Smooth muscle cell (in vitro differentiated cells): ENCODE results near the gene NLRC5. TPM values are rescaled to one million over a fixed set of nuclear protein-coding genes. Genes with fewer than 3 reads are reported as not detected.
"Not testable (repeated sequence)": the region's sequence is repeated elsewhere in the genome, so short reads cannot be mapped to it uniquely, and the experiment has no call there.

Experiments used
- DNase-seq: peaks from one replicate; lab custom pipeline; 2025; ENCODE audit not compliant: unreplicated experiment; lab: John Stamatoyannopoulos, UW
- H2AFZ ChIP-seq: fragments of 200-600 bp; sonication (generic); 2 replicates; pipeline ENCODE4 v1.6.0; 2016; ENCODE audit warnings: antibody characterized with exemption, low read depth, mild to moderate bottlenecking
- H3F3A ChIP-seq: fragments of 200-600 bp; sonication (generic); 2 replicates; pipeline ENCODE4 v1.6.0; 2017; ENCODE audit warnings: antibody characterized with exemption, low read depth
- H3K27ac ChIP-seq: fragments of 200-600 bp; sonication (generic); 2 replicates; pipeline ENCODE4 v1.5.1; 2016; ENCODE audit warnings: low read depth, mild to moderate bottlenecking
- H3K27me3 ChIP-seq: fragments of 200-600 bp; sonication (generic); 2 replicates; pipeline ENCODE4 v1.6.1; 2016; ENCODE audit warnings: low read depth, mild to moderate bottlenecking
- H3K36me3 ChIP-seq: fragments of 200-600 bp; sonication (generic); 2 replicates; pipeline ENCODE4 v1.5.1; 2016; ENCODE audit warnings: low read depth
- H3K4me1 ChIP-seq: fragments of 200-600 bp; sonication (generic); 2 replicates; pipeline ENCODE4 v1.5.1; 2016; ENCODE audit warnings: low read depth
- H3K4me2 ChIP-seq: fragments of 200-600 bp; sonication (generic); 2 replicates; pipeline ENCODE4 v1.6.0; 2016; ENCODE audit warnings: mild to moderate bottlenecking
- H3K4me3 ChIP-seq: fragments of 200-600 bp; sonication (generic); 2 replicates; pipeline ENCODE4 v1.5.1; 2016; ENCODE audit warnings: mild to moderate bottlenecking
- H3K79me2 ChIP-seq: fragments of 200-600 bp; sonication (generic); 2 replicates; pipeline ENCODE4 v1.6.0; 2016; ENCODE audit warnings: low read depth, mild to moderate bottlenecking
- H3K9ac ChIP-seq: fragments of 200-600 bp; sonication (generic); 2 replicates; pipeline ENCODE4 v1.6.0; 2016; ENCODE audit warnings: low read depth
- H3K9me3 ChIP-seq: fragments of 200-600 bp; sonication (generic); replicated peaks from 2 replicates; pipeline ENCODE4 v1.5.1; 2016; ENCODE audit warnings: low read depth
- H4K20me1 ChIP-seq: fragments of 200-600 bp; sonication (generic); 2 replicates; pipeline ENCODE4 v1.6.0; 2016; ENCODE audit warnings: low read depth
- CTCF ChIP-seq: fragments of 200-600 bp; sonication (generic); IDR thresholded peaks from 2 replicates; pipeline ENCODE4 v1.5.1; 2017; ENCODE audit warnings: borderline replicate concordance, mild to moderate bottlenecking, antibody characterized with exemption; ENCODE audit not compliant: insufficient read depth, poor library complexity, severe bottlenecking
- WGBS: methylation state at CpG from one replicate; pipeline ENCODE4 v1.1.7; 2016; ENCODE audit warnings: low lambda C conversion rate; 5-methylcytosine and 5-hydroxymethylcytosine counted together
- polyA plus RNA-seq: library from polyadenylated mRNA; unstranded; fragments of >200 nt; fragmentation: Nextera tagmentation; extraction: Ambion mirVana; gene quantifications from 2 replicates; pipeline ENCODE4 v1.2.1, GENCODE V29; 2016
- total RNA-seq: library from RNA; depleted of rRNA; stranded (reverse); fragments of >200 nt; gene quantifications from 2 replicates; pipeline ENCODE4 v1.2.3, GENCODE V29; 2014

The NLRC5 gene
- total and polyA plus RNA-seq, 2 experiments from 2014 or later: 4.2 to 21.4 TPM

DNA sequence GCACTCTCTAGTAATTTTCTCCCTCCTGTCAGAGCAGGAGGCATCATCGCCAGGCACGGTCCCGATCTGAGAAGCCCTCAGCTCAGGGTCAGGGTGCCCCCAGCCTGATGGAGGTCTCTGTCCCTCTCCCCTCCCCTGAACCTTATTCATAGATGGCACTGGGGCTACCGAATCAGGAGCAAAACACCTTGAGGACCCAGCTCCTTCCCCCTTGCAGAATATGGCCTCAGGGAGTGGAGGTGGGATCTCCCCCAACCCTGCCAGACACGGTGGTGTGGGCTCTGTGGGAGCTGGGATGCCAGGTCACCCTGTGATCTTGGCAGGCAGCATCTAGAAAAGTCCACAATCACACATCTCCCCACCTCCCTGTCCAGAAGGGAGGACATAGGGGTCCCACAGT lies 105.6 kb downstream of the NLRC5 start:
- Histone ChIP-seq H3K4me2 (no peak overlapping the region), H3K9ac (no peak overlapping the region), H3K4me1 (peaks cover 9% of the 10 kb centered on the region), H3K4me3 (no peak overlapping the region), H3K79me2 (peaks cover 20% of the 10 kb centered on the region), H3K27me3 (no peaks in the 10 kb centered on the region), H2AFZ (no peak overlapping the region), H4K20me1 (peaks cover 16% of the 10 kb centered on the region), H3K27ac (no peak overlapping the region), H3K9me3 (no peaks in the 10 kb centered on the region), H3F3A (peaks cover 5% of the 10 kb centered on the region), H3K36me3 (no peaks in the 10 kb centered on the region)
- no peak for TF ChIP-seq CTCF
- no peak for DNase-seq
- 71% methylated on average over 5 of the region's 5 CpGs for WGBS

DNA sequence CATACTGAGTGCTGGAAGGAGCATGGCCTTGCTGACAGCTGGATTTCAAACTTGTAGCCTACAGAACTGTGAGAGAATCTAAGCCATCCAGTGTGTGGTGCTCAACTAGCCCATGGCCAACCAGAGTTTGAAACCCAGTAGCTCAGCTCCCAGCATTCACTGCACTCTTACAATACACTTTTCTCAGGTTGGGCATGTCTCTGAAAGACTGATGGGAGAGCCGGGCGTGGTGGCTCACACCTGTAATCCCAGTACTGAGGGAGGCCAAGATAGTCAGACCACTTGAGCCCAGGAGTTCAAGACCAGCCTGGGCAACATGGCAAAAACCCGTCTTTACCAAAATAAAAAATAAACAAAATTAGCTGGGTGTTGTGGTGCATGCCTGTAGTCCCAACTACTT lies 106.8 kb downstream of the NLRC5 start:
- H3F3A ChIP-seq: peaks cover under 1% of the 10 kb centered on the region

GRCh38 chr16:57096793-57097192 lies 107.4 kb downstream of the NLRC5 start:
- Histone ChIP-seq H3K27me3 (no peaks in the 10 kb centered on the region), H2AFZ (no peak overlapping the region), H3F3A (no peaks in the 10 kb centered on the region), H3K4me3 (no peak overlapping the region), H3K36me3 (no peaks in the 10 kb centered on the region), H3K27ac (no peak overlapping the region), H3K9me3 (no peaks in the 10 kb centered on the region), H3K4me2 (no peak overlapping the region), H3K79me2 (peaks cover 25% of the 10 kb centered on the region), H3K4me1 (peaks cover 7% of the 10 kb centered on the region), H4K20me1 (peaks cover 20% of the 10 kb centered on the region), H3K9ac (no peak overlapping the region)
- no peak for TF ChIP-seq CTCF
- DNase-seq: no peak
- WGBS: 100% methylated on average over 2 of the region's 2 CpGs

More for the DNA sequence above, 106.8 kb downstream of the NLRC5 start:
- H3K9me3 ChIP-seq: no peaks in the 10 kb centered on the region
- 98% methylated on average over 3 of the region's 3 CpGs for WGBS
- no peak for TF ChIP-seq CTCF
- no peaks in the 10 kb centered on the region for H3K27me3 ChIP-seq
- no peak overlapping the region for H3K9ac ChIP-seq
- no peak overlapping the region for H3K4me3 ChIP-seq
- peaks cover 20% of the 10 kb centered on the region for H4K20me1 ChIP-seq
- H2AFZ ChIP-seq: no peak overlapping the region
- H3K36me3 ChIP-seq: no peaks in the 10 kb centered on the region
- peaks cover 9% of the 10 kb centered on the region for H3K4me1 ChIP-seq
- peaks cover 25% of the 10 kb centered on the region for H3K79me2 ChIP-seq
- H3K4me2 ChIP-seq: no peak overlapping the region
- no peak overlapping the region for H3K27ac ChIP-seq
- no peak for DNase-seq

- H4K20me1 ChIP-seq: peaks cover 20% of the 10 kb centered on the region
- no peak for DNase-seq
- TF ChIP-seq CTCF: no peak
- H3K36me3 ChIP-seq: no peaks in the 10 kb centered on the region
- peaks cover 2% of the 10 kb centered on the region for H3K4me1 ChIP-seq
- no peaks in the 10 kb centered on the region for H3K27me3 ChIP-seq
- no peaks in the 10 kb centered on the region for H3F3A ChIP-seq
- H3K4me2 ChIP-seq: no peak overlapping the region
- H3K9me3 ChIP-seq: no peaks in the 10 kb centered on the region
- H3K79me2 ChIP-seq: peaks cover 21% of the 10 kb centered on the region
- H3K27ac ChIP-seq: no peak overlapping the region
- no peak overlapping the region for H2AFZ ChIP-seq
- WGBS: 79% methylated on average over 14 of the region's 14 CpGs
- no peak overlapping the region for H3K4me3 ChIP-seq
- H3K9ac ChIP-seq: no peak overlapping the region
Observed at GRCh38 chr16:57098188-57098841, 109.0 kb downstream of the NLRC5 start.

DNA sequence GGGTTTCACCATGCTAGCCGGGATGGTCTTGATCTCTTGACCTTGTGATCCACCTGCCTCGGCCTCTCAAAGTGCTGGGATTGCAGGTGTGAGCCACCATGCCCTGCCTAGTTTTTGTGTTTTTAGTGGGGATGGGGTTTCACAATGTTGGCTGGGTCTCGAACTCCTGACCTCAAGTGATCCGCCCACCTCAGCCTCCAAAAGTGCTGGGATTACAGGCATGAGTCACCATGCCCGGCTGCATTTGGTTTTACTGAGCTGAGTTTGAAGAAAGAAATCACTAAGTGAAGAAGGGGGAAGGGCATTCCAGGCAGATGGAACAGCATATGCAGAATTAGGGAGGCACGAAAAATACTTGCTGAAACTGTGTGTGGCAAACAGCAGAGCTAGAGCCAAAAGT lies 110.6 kb downstream of the NLRC5 start:
- DNase-seq, H3K4me3 ChIP-seq: not testable (repeated sequence)
- 62% methylated on average over 6 of the region's 6 CpGs for WGBS

More for the DNA sequence above, 110.6 kb downstream of the NLRC5 start:
- Histone ChIP-seq H3K79me2 (peaks cover 12% of the 10 kb centered on the region), H4K20me1 (peaks cover 13% of the 10 kb centered on the region)
- H3K9ac ChIP-seq, H3K27ac ChIP-seq, H3K9me3 ChIP-seq, H3K27me3 ChIP-seq, H3K4me1 ChIP-seq, H3K4me2 ChIP-seq, H2AFZ ChIP-seq, H3K36me3 ChIP-seq, H3F3A ChIP-seq: not testable (repeated sequence)
